CD4-positive, alpha-beta T cell treated with Interleukin-4 for 1 hour (primary cell): ENCODE data around the gene ARAP2.

ENCODE experiments used
- DNase-seq, 2 donors: peaks; one replicate each; pipeline ENCODE4 v3.0.0-alpha.2; 2020 to 2022

ARAP2 gene

GRCh38 chr4:36111172-36111571, 133.1 kb downstream of the ARAP2 start:
- DNase-seq, result no peak

GRCh38 chr4:36099509-36099908, 144.8 kb downstream of the ARAP2 start:
- no peak for DNase-seq

- DNase-seq, result no peak
These were observed 149.3 kb downstream of the ARAP2 start for GRCh38 chr4:36094995-36095394.

GRCh38 chr4:36091997-36092396, 152.3 kb downstream of the ARAP2 start:
- DNase-seq, result no peak

- DNase-seq, result no peak
These were observed 155.8 kb downstream of the ARAP2 start for GRCh38 chr4:36088542-36088941.

GRCh38 chr4:36086261-36086786, 158.0 kb downstream of the ARAP2 start:
- no peak for DNase-seq

- no peak for DNase-seq
These were observed 161.5 kb downstream of the ARAP2 start for GRCh38 chr4:36082817-36083216.

GRCh38 chr4:36081185-36081584, 163.1 kb downstream of the ARAP2 start:
- DNase-seq, result no peak

- no peak for DNase-seq
These were observed 164.6 kb downstream of the ARAP2 start for GRCh38 chr4:36079666-36080065.

- no peak for DNase-seq
These were observed 166.0 kb downstream of the ARAP2 start for GRCh38 chr4:36078319-36078718.

GRCh38 chr4:36072529-36072928, 171.8 kb downstream of the ARAP2 start:
- no peak for DNase-seq

GRCh38 chr4:36067116-36067515, 177.2 kb downstream of the ARAP2 start:
- no peak for DNase-seq

GRCh38 chr4:36065274-36065871, 178.9 kb downstream of the ARAP2 start:
- no peak for DNase-seq

- no peak for DNase-seq
These were observed 180.2 kb downstream of the ARAP2 start for GRCh38 chr4:36064117-36064516.

- DNase-seq, result no peak
These were observed 188.2 kb downstream of the ARAP2 start for GRCh38 chr4:36056136-36056535.

GRCh38 chr4:36054694-36055422, 189.5 kb downstream of the ARAP2 start:
- no peak for DNase-seq

- no peak for DNase-seq
These were observed 190.4 kb downstream of the ARAP2 start for GRCh38 chr4:36053930-36054329.

- DNase-seq, result no peak
These were observed 192.7 kb downstream of the ARAP2 start for GRCh38 chr4:36051634-36052033.

GRCh38 chr4:36046026-36046425, 198.3 kb downstream of the ARAP2 start:
- no peak for DNase-seq

GRCh38 chr4:36043901-36044300, 200.4 kb downstream of the ARAP2 start:
- no peak for DNase-seq

- no peak for DNase-seq
These were observed 201.1 kb downstream of the ARAP2 start for GRCh38 chr4:36043241-36043640.

- DNase-seq, result no peak
These were observed 202.0 kb downstream of the ARAP2 start for GRCh38 chr4:36042122-36042970.

GRCh38 chr4:36041340-36041739, 203.0 kb downstream of the ARAP2 start:
- no peak for DNase-seq

GRCh38 chr4:36039026-36039425, 205.3 kb downstream of the ARAP2 start:
- no peak for DNase-seq
